HG02970 (cell line): Measurements from ENCODE around the gene ID2.
"Not testable (repeated sequence)": the region's sequence is repeated elsewhere in the genome, so short reads cannot be mapped to it uniquely, and the experiment has no call there.

Source experiments
- ATAC-seq: cut with Tn5 transposase; IDR thresholded peaks from one replicate; pipeline ENCODE4 v1.9.1; 2021; ENCODE audit warnings: mild to moderate bottlenecking, moderate library complexity, moderate number of reproducible peaks; ENCODE audit not compliant: unreplicated experiment, low FRiP score

The ID2 gene

DNA sequence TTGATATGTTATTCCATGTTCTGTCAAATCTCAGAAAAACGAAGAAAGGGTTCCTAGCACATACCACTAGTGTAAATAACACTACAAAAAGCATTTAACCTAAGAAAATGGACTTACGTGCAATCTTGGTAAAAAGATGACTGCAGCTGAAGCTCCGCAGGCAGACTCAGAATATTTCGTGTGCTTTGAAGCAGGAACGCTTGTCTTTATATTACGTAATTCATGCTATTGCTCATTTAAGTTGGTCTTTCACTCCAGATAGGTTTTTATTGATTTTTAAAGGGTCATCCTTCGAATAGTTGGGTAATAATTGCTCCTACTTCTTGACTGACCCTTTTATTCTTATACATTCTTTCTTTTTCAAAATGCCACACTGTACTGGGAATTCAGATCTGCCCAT lies 44.0 kb downstream of the ID2 start:
- ATAC-seq: no peak

DNA sequence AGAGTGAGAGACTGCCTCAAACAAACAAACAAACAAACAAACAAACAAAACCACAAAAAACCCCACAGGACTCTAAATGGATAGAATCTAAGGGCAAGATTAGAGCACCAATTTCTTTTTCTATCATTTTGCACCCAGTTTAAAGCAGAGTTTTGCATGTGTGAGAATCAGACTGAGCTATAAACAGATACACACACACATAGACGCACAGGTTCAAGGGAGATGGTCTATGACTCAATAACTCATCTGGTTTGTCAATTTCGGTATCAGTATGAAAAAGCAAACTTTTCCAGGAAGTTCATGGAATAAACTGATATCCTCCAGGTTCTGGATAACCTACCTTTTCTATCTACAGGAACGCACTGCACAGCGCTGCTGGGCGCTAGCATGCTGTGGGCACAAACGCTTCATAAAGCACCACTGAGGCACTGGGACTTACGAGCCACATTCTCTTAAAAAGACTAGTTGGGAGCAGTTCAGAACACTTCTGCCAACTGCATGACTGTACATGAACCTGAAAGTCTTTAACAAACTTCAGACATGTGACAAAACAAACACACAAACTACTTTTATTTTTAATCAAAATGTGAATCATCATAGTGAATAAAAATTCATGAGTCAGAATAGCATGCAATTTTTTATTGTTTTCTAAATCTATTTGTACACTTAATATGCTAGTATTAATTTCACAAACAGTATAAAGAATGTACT lies 46.6 kb downstream of the ID2 start:
- no peak for ATAC-seq

DNA sequence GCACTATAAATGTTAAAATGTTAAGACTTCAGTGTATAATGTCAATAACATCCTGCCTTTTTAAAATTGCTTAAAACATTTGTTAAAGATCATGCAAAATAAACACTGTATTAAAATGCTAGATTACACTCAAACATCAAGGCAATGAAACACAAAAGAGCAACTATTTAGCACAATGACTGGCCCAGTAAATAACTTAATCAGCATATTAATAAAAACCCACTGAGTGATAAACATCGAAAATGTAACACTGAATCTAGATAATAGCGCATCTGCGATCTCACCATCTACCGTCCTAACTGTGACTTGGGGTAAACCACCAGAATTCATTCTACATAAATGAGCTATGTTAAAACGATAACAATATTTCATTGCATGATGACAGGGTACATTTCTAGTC lies 47.2 kb downstream of the ID2 start:
- ATAC-seq: not testable (repeated sequence)

DNA sequence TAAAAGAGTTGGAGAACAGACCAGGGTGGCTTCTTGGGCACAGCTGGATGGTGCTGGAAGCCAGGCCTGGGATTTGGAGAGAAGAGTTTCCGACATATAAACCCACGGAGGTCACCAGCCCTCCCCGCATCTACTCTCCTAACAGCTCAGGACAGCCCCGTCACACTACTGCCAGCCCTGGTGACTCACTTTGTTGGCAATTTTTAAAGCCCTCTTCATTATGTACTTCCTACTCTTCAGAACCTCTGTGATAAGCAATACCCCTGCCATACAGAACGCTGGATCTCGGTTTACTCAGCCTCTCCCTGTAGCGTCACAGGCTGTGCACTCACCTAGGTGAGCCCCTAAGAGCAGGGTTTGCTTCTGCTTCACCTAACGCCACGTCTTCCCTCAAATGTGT lies 48.1 kb downstream of the ID2 start:
- no peak for ATAC-seq

DNA sequence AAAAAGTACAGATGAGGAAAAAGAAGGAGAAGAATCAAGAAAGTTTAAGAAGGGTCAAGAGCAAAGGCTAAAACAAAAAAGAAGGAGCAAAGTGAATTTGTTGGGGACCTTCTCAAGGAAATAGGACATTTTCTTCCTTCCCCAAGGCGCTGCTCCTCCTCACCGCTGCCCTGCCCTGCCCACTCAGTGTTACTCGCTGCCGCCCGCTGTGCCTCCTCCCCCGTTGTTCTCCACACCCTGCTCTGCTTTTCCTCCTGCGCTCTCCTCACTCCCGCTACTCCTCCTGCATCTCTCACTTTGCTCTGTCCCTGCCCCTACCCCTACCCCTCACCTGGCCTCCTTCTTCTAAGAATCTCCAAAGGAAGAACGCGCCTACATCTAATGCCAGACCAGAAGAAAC lies 50.7 kb downstream of the ID2 start:
- no peak for ATAC-seq
